GM21381 (cell line): Measurements from ENCODE around the gene SUFU.
"Not testable (repeated sequence)": the region's sequence is repeated elsewhere in the genome, so short reads cannot be mapped to it uniquely, and the experiment has no call there.

Experiments used
- ATAC-seq: cut with Tn5 transposase; IDR thresholded peaks from one replicate; pipeline ENCODE4 v1.9.1; 2021; ENCODE audit warnings: mild to moderate bottlenecking, moderate library complexity; ENCODE audit not compliant: unreplicated experiment

The SUFU gene

DNA sequence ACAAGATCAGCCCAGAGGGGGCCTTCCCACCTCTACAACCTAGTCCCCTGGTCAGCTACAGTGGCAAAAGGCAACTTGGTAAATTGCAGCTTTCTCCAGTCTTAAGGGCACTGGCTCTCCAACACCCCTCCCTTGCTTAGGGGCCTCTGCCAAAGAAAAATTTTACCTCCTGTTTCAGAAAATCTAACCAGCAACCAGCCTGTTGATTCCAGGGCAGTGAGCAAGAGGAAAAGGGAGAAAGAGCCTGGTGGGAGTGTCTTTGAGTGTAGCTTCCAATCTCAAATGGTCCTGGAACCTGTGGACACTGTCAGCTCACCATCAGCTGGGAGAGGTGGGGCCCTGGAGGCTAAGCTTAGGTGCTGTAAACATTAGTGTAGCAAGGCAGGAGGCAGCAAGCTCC is 24.1 kb upstream of the SUFU start:
- ATAC-seq, result no peak

DNA sequence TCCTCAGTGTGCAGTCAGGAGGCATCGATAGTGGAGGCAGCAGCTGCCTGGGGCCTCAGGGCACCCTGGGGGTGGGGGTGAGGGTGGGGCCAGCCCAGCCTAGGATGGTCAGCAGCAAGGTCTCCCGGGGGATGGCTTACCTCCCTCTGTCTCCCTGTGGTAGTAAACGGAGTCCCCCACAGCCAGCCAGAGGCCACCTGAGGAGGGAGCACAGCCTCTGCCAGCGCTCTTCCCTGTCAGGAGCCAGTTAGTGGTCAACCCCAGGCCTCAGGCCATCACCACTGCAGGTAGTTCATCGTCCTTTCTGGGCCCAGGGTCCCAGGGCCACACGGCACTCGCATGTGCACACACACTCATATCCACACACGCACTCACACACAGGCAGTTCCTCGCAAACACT is 23.4 kb upstream of the SUFU start:
- no peak for ATAC-seq

DNA sequence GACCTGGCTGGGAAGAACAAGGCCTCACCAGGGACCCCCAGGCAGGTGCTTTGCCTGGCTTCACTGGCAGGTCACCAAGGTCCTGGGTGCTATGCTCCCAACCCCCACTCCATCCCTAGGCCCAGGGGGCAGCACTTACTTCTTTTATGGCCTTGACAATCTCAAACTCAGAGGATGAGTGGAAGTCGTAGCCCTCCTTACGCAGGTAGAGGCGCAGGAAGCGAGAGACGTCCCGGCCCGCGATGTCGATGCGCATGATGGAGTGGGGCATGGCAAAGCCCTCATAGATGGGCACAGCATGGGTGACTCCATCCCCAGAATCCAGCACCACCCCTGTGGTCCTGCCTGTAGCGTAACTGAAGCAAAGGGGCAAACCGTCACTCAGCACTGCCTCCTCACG is 19.8 kb upstream of the SUFU start:
- ATAC-seq, result no peak

DNA sequence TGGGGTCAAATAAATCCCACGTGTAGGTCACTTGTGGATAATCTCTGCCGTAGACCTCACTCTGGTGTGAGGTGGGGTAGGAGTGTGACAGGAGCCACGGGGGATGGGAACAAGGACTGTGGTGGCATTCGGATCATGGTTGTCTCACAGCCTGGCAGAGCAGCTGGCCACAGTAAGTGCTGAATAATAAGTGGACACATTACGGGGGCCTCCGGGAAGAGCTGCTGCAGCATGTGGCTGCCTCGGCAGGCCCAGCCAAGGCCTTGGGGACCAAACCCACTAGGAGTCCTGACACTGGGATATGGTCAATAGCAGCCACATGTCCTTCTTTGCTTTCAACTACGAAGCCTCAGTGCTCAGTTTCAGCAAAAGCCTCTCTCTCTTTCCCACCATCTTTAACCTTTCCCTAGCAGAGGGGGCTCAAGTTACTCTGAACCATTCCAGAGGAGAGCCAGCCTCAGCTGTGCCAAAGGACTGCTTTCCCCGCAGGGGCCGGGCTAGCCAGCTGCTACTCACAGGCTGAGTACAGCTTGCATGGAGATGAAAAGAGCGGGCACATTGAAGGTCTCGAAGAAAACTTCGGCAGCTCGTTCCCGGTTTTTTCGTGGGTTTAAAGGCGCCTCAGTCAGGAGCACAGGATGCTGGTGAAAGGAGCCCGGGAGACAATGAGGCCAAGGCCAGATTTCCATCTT is 18.5 kb upstream of the SUFU start:
- ATAC-seq, result no peak

DNA sequence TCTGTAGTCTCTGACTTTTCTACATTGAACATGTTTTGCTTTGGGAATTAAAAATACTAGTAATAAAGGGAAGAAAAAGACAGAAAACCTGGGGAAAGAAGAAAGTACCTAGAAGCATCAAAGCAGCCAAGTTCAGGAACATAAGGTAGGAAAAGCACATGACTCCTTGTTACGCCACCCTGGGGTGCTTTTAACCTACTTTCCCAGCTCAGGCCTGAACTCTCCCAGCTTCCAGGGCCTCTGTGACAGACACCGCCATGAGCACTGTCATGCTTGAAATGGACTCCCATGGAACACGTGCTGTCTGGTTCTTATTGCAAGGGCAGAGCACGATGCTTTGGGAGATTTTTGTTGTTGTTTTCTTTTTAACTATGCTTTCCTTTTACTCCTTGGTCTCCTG is 12.6 kb upstream of the SUFU start:
- no peak for ATAC-seq

DNA sequence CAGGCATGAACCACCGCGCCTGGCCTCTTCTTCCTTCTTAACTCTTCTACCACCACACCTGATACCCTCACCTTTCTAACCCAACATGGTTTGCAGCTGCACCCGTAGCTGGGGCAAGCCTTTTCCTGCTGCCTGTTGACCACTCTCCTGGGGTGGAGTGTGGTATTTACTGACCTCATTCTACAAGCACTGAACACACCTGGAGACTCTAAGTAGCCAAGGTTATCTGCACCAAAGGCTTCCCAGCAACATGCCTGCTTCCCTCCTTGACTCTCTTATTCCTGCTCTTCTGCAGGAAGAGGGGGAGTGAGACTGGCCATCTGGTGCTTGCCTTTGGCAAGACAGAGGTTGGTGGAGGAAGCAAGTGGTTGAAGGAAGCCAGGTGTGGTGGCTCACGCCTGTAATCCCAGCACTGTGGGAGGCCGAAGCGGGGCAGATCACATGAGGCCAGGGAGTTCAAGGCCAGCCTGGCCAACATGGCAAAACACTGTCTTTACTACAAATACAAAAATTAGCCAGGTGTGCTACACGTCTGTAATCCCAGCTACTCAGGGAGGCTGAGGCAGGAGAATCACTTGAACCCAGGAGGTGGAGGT is 11.3 kb upstream of the SUFU start:
- no peak for ATAC-seq

DNA sequence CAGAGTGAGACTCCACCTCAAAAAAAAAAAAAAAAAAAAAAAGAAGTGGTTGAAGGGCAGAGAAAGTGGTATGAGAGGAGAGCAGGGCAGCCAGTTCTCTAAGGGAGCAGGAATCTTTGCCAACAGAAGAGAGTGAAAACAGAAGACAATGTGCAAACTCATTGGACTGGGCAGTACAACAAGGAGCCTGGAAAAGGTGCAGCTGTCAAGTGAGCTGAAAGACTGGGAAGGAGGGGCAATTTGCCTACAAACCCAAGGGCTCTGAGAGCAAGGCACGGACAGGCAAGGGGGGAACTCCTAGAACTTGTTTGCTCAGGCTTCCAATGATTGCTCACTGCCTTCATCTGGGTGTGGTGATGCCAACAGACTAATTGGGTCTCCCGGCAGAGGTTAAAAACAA is 10.8 kb upstream of the SUFU start:
- ATAC-seq, result no peak

DNA sequence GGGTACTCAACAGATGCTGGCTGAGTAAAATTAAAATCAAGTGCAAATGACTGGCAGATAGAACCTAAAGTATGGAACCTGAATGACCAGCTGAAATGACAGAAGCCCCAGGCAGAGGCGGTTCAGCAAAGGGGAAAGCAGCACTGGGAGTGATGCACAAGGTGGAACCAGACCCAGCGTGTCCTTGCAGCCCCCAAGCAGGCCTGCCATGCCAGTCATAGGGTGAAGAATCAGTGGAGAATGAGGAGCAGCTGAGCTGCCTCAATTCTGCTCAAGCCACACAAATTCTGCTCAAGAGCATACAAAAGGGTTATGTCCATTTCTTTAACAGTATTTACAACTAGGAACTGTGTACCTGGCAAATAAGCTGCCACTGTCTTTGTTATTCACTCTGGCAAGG is 10.0 kb upstream of the SUFU start:
- ATAC-seq, result no peak

DNA sequence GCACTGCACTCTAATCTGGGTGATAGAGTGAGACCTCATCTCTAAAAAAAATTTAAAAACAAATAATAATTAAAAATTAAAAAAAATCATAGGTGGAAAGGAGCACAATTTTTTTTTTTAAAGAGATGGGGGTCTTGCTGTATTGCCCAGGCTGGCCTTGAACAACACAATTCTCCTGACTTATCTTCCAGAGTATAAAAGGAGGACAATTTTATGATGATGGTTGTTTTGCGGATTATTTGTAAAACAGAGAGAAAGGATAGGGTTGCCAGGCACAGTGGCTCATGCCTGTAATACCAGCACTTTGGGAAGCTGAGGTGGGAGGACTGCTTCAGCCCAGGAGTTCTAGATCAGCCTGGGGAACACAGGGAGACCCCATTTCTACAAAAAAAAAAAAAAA is 6.2 kb upstream of the SUFU start:
- ATAC-seq, result no peak

DNA sequence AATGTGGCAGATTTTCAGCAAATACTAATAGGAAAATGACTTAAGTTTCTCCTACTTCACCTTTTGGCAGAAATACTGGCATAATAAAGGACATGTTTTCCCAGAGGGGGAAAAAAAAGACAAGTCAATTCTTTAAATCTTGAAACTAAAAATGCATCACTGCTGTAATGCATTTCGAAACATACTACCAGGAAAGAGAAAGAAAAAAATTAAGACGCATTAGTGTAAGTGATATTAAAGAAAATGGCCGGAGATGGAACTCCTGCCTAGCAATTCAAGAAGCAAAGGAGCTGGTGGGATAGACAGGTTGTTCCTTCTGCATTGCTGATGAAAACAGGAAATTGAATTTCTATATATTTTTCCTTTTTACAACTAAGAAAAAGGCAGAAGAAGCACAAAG is 4.4 kb upstream of the SUFU start:
- ATAC-seq, result no peak

DNA sequence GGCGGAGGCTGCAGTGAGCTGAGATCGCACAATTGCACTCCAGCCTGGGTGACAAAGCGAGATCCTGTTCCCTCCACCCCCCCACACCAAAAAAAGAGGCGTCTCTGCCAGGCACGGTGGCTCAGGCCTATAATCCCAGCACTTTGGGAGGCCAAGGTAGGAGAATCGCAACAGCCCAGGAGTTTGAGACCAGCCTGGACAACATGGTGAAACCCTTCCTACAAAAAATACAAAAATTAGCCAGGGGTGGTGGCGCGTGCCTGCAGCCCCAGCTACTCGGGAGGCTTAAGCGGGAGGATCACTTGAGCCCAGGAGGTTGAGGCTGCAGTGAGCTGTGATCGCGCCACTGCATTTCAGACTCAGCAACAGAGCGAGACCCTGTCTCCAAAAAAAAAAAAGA is 3.1 kb upstream of the SUFU start:
- ATAC-seq, result not testable (repeated sequence)

DNA sequence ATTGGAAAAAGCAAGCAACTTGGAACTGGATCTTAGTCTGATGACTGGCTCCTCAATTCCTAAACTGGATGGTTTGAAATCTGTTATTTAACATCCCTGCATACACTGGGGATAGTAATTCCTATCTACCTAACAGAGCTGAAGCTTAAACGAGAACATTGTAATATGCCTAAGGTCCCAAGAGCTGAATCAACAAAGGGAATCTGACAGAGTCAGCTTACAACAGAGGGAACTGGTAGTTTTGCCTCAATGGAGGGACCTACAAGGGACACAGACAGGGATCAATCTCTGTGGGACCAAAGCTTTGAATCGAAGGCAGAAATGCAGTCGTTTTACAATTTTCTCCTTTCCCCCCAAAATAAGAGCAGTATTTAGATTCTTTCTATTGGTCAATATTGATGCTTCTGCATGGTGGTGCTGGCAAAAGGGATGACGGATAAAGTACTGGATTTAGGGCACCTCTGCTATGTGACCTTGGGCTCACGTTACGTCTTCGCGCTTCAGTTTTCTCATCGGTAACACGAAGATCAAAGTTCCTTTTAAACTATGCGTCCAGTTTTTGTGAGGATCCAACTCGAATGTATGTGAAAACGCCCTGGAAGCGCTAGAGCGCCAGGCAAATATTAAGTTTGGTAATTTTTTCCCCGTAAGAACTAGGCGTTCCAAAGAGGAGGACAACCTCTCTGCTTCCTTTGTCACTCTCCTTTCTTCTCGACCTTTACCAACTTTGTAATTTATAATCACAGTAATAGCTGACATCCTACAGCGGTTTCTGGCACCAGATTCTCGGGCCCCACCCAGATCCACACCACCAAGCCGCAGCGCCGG is 2.4 kb upstream of the SUFU start:
- ATAC-seq, result no peak

DNA sequence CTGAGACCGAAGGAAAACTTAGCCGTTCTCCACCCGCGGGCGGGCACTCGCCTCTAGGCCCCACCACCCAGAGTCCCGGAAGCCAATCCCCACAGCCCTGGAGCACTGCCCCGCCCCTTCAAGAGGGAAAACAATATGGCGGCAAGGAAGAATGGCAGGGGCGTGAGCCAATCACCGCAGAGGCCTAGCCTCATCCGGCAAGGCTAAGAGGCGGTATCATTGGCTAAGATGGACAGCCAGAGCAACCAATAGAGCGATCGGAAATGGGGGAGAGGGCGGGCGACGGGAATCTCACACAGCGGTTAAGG is 1.8 kb upstream of the SUFU start:
- ATAC-seq, result peak; percentile 70

DNA sequence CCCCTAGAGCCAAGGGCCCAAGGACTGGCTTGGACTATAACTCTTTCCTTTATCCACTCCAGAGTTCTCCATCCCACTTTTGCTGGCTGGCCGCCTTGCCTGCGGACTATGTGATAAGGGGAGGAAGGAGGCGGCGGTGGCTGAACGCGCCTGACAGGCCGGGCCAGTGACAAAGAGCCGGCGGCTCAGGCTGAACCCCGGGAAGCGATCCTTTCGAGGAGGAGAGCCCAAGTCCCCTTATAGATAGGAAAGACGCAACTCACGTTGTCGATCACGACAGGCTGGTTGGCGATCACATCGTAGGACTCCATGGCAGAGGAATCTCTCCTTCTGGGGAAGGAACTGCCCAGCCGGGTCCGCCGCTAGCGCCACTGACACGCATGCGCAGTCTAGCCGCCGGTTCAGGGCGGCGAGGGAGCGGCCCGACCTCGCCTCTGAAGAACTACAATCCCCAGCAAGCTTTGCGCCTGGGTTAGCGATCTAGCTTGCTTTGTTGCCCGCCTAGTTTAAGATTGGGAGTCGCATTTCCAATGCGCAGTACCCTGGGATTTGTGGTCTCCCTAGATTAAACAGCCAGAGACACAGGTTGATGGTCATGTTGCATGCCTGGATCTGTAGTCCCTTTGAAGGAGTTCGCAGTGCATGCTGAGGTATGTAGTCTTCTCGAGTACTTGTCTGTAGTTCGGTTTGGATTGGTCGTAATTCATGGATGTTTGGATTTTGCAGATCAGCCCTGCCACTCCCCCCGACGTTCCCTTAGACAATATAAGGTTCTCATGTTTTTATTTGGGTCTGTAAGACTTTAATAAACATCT is 1.2 kb upstream of the SUFU start, which contains the start of gene ACTR1A:
ACTR1A (minus strand) TSS at position 376 of the 815 bp plus-strand sequence; CDS start at position 311, 65 bp downstream.
- peak; percentile 48 for ATAC-seq

DNA sequence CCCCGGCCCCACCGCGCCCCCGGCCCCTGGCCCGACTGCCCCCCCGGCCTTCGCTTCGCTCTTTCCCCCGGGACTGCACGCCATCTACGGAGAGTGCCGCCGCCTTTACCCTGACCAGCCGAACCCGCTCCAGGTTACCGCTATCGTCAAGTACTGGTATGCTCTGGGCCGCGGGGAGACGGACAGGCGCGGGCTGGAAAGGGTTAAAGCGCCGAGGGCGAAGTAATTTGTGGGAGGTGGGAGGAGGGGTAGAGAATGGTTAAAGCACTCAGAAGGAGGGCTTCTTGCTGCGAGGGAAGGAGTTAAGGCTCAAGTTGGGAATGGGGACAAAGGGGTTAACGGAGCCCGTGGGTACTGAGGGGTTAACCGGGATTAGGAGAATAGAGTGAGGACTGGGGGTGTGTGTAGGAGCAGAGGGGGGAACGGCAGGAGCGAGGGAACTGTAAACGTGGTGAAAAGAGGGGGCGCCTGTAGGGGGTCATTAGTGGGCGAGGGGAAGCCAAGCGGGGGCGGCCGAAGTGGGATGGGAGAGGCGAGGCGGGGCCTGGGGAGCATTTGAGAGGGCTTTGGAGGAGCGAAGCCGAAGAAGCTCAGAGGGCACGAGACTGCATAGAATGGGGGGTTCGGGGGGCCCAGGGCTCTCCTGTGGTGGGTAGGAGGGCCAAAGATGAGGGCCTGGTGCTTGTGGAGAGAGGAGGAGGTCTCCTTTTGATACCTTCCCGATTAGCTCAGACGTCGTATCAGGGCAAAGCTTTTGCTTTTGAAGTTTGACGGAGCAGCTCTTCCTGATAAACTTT is 605 bp downstream of the SUFU start:
- ATAC-seq, result no peak

DNA sequence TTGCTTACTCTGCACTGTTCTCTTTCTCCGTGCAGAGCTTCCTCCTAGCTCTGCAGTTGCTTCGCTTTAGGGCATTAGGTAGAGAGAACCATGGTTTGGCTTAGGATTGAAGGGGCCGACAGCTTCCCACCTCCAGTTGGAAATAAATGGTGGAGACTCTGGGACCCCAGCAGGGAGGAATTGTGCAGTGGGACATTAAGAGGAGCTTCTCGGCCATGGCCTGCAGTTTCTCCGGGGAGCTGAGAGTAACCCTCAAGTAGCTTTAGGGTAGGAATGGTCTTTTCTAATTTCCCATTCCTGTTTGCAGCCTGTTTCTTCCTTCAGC is 1.2 kb downstream of the SUFU start:
- ATAC-seq, result no peak

DNA sequence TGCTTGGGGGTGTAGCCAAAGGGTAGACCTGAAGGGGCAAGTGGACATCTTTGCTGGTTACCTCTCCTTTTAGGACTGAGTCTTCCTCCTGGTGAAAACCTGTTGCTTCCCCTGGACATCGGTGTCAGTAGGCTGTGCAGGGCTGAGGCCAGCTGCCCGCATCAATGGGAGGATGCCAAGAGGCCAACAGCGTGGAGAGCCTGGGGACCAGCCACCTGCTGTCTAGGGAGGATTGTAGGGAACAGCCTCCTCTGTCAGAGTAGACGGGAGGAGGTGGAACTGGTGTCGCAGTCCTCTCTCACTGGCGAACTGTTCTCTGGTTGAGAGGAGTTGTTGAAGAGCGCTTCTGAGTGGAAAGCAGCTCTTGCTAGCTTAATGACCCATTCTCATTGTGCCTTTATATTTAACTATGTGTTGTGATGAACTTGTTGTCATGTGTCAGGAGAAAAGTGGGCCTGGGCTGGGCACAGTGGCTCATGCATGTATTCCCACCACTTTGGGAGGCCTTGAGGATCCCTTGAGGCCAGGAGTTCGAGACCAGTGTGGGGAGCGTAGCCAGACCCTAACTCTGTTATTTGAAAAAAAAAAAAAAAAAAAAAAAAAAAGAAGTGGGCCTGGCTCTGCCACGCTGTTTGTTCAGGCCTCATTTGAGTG is 1.8 kb downstream of the SUFU start:
- no peak for ATAC-seq

DNA sequence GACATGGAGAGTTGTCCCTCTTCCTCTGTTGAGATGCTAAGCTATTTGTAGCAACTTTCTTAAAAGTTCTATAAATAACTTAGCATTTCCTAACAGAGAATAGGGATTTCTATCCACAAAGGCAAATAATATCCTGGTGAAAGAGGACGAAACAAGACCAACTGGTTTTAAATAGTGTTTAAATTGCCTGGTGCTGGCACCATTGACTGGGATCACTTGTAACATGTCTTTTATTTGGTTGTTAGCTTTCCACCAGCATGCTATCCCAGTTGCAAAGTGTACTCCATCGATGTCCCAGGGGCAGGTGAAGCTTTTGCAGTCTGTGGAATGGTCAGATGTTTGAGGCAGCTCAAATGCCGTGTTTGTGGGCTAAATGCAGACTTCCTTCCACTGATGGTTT is 3.7 kb downstream of the SUFU start:
- ATAC-seq, result no peak

DNA sequence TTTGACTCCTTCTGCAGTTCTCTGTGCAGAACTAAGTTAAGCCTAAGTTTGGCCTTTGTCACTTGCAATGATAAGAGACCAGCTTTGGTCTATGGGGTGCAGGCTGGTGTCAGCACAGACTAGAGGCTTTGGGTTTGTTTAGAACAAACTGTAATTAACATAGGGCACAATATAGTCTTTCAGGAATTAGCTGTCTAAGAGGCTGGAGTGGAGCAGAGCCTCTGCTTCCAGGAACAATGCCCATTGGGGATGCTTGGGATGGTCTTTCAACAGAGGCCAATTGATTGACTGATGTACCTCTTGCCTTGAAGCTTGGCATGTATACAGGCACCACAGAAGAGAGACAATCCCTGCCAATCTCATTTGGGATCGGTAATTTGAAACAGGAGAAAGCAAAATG is 4.7 kb downstream of the SUFU start:
- no peak for ATAC-seq

DNA sequence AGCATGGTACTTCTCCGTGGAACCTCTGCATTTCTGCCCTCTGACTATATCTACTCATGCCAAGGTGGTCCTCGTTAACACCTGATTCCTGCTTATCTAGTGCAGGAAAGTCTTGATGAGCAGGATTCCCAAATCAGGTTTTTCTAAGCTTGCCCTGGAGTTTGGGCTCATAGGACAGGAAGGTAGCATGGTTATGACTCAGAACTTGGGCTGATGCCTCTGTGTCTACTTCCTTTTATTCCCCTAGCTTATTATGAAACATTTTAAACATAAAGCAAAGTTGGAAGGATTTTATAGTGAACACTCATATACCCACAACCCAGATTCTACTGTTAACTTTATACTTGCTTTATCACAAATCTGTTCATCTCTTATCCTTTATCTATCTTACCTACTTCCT is 5.6 kb downstream of the SUFU start:
- no peak for ATAC-seq
